NCI-H2029 treated with DMSO at 0.1 percent for 48 hours (cell line): ENCODE results near the gene ACTL8.

Experiments
- DNase-seq: peaks from one replicate; lab custom pipeline; 2025; lab: John Stamatoyannopoulos, UW

The ACTL8 gene, protein sequence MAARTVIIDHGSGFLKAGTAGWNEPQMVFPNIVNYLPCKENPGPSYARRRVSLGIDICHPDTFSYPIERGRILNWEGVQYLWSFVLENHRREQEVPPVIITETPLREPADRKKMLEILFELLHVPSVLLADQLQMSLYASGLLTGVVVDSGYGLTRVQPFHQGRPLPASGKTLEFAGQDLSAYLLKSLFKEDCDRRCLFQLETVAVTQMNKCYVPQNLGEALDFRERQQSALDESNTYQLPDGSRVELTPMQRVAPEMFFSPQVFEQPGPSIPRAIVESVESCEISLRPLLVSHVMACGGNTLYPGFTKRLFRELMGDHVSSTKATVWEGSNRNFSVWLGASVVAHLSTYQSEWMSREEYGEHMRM

DNA sequence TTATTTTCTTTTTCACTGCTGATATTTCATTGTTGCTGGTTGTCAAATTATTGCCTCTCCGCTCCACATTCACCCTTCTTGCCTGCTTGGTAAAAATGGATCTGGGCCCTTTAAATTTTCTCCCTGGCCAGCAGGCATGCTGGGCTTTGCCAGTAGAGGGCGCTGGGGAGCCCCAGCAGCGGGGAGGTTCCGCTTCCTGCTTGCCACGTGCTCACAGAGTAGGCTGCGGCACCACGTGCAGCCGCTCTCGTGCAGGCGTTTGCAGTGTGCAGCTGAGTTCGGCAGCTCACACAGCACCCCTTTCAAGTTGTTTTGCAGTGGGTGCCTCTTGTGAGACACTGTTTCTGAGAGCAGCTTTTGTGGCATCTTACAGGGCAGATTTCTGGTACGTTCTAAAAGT, at the start of gene ACTL8:
TSS of gene ACTL8 (plus strand) at position 214 of the 400 bp plus-strand sequence. CDS start 67,676 bp downstream, outside the sequence.
- no peak for DNase-seq

DNA sequence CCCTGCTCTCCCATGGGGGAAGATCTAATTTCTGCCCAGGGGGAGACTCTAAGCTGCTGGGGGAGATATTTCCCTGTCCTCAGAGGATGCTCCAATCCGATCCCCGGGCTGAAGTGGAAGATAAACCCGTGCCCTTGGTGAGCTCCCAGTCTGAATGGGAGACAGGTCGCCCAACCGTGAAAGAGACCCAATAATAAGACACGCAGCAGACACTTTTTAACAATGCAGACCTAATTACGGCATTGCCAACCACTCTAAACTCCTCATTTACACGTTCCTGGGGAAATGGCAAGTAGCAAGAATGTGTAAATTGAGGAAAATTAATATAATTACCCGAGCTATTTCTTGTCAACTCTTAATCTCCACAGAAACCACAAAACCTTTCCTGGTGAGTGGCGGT, 48.7 kb upstream of the ACTL8 start:
- DNase-seq, result no peak

DNA sequence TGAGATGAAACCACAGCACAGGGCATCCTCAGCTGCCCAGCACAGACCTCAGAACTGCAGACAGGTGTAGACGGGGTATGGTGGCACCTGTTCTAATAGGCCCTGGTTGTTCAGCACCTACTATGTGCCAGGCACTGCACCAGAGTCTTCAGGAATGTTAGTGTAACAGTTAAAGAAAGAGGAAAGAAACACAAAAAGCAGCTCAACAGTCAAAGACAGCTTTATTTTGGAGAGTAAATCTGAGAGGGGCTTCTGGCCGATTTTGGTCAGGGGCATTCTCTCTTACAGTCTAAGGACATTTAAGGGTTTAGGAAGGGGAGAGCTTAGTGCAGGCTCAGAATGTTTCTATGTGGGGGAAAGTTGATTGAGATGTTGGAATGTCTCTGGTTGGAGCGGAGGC, 45.2 kb upstream of the ACTL8 start:
- no peak for DNase-seq

DNA sequence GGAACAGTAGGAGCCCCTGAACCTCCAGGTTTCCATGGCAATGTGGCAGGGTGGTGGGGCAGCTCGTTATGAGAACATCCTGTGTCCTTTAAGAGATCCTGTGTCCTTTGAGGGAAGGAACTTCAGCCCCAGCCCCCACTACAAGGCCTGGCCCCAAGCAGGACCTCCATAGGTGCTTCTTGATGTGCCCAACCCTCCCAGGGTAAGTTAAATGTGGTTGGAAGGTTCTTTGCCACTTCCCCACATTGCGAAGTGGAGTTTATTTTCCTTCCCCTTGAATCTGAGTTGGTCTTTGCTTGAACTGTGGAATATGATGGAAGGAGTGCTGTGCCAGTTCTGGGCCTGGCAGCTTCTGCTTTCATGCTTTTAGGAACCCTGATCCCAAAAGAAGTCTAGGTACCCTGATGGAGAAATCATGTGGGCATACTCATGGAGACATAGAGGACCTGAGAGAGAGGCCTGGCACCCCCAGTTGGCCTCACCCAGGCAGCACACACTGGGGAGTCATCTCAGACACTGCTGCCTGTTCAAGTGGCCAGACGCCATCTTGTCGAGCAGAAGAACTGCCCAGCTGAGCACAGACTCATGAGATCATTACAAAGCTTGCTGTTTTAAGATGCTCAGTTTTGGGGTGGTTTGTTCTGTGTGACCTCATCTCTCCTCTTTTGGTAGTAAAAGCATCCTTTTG, 44.1 kb upstream of the ACTL8 start:
- DNase-seq, result no peak

DNA sequence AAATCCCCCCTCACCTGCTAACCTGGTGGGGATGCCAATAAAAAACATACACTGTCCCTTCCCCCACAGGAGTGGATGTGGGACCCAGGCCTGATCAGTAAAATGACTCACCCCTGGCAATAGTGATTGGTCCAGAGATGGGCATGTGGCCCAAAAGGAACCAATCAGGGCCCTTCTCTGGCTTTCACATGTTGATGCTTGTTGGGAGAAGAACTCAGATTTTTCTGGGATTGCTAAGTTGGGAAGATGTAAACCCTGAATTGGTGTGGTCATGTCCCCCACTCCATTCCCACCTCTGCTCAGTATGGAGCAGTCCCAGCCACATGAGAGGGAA, 43.6 kb upstream of the ACTL8 start:
- no peak for DNase-seq

DNA sequence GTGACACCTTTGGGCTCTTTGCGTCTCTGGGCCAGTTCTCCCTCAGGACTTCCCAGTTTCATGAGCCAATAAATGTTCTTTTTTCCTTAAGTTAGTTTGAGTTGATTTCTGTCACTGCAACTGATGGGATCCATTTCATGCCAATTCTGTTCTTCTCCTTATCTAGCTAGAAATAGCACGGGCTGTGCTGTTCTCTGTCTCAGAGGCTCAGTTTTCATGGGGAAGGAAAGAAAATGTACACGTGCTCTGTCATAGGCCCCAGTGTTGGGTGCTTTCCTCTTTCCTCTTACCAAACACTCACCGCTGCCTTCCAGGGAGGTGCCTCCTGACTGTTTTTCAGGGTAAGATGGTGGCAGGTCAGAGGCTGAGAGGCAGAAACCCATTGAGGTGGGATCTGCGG, 43.2 kb upstream of the ACTL8 start:
- no peak for DNase-seq

DNA sequence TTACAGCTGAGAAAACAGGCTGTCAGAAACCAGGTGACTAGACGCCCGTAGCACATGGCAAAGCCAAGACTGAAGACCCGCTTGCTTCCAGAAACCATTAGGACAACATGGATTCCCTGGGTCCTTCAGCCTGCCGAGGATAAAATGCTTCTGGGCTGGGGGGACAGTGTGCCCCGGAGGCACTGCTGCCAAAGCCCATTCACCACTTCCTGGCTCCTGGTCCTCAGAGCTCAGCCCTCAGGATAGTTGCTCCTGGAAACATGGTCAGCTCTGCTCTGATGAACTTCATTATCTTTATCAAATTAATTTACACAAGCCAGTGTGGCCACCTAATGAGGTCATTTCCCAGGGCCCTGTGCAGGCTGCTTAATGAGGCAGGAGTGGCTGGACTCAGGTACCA, 41.1 kb upstream of the ACTL8 start:
- DNase-seq, result no peak

DNA sequence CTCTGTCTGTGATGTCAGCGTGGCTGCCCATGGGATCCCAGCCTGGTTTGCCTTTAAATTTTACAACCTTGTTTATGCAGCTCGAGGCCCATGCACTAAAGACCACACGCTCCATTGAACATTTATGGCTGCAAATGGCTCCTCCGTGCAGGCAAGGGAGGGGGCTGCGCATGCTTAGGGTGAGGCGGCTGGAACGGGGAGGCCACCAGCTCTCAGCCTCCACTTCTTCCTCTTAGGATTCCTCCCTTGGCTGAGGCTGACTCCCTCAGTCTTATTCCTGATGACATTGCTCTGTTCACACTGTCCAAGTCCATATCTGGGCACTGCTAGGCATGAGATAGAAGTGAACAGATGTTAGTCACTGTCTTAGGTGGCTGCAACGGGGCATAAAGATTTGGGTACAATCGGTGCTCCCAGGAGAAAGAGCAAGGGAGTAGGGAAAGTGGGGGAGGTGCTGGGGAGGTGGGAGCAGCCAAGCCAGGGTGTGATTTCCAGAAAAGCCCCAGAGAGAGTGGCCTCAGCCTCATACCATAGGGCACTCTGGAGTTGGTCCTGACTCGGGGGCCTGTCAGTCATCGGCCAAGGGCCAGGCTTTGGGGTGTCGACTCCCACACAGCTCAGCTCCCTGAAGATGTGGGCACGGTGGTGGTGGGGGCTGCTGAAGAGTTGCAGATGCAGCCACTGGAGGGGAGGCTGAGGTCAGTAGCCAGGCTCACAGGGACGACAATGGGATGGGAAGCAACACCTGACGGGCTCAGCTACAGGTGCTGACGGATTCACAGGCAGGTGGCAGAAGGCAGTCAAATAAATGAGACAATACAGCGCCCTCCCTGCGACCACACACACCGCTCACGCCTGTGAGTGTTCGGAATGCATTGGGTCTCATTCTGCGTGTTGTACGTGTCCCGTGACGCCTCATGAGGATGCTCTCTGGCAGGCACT, 37.3 kb upstream of the ACTL8 start:
- DNase-seq, result no peak

DNA sequence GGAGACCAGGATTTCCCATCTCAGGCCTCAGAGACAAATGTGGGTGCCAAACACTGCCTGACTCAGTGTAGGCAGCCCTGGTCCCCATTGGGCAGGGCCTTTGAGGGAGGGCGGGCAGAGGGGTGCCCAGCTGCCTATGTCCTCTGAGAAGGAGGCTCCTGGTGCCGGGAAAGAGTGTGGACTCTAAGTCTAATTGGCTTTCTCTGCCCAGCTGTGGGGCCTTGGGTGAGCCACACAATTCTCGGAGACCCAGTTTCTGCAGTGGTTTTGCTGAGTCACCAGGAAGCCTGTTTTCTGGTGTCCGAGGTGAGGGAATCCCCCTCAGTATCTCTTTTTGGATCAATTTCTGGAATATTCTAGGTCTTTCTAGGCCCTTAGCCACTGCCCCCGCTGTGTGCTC, 35.3 kb upstream of the ACTL8 start:
- no peak for DNase-seq

DNA sequence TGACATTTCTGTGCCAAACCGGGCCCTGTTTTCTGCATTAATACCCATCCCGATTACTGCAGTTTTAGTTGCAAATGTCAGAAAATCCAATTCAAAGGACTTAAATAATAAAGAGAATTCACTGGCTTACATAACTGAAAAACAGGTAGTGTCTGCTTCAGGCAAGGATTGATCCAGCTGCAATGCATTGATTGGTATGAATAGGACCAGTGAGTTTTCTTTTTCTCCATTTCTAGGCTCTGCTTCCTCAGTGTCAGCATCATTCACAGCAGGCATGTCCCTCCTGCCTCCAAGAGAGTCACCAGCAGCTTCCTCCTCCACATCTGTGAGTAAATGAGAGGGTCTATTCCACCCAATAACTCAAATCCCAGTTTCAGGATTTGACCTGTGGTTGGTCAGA, 33.7 kb upstream of the ACTL8 start:
- DNase-seq, result no peak

DNA sequence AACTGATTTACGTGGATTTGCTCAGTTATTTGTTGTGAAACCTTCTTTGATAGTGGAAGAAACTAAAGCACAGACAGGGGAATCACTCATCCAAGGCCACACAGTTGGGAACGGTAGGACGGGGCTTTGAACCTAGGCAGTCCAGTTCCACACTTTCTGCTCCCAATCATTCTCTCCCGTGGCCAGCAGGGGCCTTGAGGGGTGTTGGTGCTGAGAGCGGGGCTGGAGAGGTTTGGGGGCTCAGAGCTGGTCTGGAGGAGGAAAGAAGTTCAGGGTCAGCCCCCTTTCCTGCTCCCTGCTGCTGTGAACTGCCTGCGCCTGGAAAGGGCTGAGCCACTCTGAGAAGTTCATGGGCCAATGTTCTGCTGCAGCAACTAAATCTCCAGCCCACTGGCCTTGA, 31.4 kb upstream of the ACTL8 start:
- no peak for DNase-seq

DNA sequence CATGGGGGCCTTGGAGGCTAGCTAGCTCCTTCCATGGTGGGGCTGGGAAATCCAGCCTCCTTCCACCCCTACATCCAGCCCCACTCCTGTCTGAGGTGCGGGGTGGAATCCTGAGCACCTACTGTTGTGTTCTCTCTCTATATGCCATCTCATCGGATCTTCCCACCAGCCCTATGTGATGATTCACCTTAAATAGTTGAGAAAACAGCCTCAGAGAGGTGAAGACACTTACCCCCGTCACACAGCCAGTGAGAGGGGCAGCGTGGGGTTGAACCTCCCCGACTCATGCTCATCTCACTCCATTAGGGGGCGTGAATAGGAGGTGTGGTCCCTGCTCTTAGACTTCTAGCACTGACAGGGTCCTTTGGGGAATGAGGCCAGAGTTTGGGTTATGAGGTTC, 31.0 kb upstream of the ACTL8 start:
- no peak for DNase-seq

DNA sequence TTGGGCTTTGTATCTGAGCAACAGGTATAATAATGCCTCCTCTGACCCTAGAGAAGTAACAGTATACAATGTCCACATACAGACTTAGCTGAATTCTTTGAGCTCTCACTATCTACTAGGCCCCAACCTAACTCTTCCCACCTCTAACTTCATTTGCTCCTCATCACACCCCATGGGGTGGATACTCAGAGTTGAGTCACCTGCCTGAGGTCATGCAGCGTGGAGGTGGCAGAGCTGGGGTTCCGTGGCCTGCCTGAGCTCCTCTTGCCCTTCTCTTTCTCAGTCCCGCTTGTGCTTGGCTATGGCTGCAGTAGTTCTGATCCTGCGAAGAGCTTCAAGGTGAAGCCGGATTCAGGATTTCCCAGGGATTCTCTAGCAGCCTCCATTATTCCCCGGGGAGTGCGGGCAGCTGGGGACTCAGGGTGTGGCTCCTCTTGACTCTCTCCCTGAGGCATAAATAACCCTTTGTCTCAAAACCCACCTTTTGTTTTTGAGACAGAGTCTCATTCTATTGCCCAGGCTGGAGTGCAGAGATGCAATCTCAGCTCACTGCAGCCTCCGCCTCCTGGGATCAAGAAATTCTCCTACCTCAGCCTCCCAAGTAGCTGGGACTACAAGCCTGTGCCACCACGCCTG, 29.9 kb upstream of the ACTL8 start:
- no peak for DNase-seq

DNA sequence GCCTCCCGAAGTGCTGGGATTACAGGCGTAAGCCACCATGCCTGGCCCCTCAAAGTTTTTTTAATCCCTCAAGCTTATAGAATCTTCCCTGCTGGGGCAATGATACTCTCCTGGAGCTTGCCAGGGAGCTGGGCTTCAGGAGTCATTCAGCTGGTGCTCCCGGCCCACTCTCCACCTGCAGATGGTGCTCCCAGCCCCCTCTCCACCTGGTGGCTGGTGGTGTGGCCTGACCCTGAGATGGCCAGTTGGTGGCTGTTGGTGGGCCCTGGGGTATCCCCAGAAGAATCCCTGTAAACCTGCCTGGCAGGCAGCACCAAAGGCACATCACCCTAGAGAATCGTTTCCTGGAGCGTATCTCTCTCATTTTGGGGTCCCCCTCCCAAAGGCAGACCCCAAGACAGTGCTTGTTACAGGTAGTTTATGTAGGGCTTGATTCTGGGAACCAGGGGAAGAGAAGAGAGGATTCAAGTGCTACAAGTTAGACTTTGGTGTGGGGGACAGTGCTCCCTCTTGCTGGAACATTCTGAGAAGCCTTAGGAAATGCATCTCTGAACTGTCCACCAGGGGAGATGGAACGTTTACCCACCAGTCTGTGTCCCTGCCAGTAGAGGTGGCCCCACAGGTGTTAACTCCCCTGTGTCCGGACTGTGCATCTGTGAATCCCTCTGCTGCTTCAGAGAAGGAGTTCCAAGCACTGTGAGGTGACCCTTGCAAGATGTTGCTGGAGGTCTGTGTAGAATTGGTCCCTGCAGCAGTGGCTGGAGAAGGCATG, 29.1 kb upstream of the ACTL8 start:
- no peak for DNase-seq

DNA sequence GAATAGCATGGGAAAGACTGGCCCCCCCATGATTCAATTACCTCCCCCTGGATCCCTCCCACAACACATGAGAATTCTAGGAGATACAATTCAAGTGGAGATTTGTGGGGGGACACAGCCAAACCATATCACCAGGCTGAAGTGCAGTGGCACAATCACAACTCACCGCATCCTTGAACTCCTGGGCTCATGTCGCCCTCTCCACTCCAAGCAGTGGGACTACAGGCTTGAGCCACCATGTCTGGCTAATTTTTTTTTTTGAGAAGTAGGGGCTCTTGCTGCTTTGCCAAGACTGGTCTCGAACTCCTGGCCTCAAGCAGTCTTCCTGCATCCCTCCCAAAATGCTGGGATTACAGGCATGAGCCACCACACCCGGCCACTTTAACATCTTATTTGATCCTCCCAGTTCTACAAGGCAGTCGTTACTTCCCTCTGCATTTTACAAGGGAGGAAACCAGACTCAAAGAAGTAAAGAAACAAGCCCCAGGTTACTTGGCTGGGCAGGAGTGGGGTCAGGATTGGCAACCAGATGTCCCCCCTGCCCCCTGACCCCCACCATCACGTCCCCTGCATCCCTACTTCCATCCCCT, 26.9 kb upstream of the ACTL8 start:
- no peak for DNase-seq

DNA sequence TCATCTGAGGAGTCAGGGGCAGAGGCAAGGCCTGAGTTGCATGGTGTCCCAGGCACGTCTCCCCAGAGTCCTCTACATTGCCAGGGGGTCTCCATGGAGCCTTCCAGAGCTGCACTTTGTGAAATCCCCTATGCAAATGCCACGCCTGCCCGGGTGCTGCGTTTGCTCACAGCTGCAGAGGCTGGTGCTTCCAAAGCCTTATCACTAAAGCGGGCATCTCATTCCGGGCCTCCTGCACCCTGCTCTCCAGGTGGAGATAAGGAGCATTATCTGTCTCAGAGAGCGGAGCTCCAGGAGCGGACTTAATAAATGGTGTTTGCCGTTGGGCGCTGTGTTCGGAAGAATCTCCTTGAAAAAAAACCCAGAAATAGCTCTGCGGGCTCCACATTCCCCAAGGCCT, 25.9 kb upstream of the ACTL8 start:
- no peak for DNase-seq

DNA sequence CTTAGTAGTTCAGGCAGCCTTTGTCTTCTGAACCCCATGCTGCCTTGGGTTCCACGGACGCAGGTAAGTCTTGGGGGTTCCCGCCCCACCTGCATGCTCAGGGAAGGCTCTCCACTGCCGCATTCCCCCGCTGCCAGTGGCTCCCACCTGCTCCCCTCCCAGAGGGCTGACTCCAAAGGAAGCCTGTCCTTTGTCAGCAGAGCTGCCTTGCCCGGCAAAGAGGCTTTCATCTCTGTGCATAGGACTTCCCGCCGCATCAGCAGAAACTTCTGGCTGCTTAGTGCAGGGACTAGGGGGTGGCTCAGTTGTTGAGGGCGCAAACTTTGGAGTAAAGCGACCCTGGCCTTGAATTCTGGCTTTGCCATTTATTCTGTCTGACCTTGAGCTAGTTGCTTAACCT, 25.2 kb upstream of the ACTL8 start:
- DNase-seq, result no peak

DNA sequence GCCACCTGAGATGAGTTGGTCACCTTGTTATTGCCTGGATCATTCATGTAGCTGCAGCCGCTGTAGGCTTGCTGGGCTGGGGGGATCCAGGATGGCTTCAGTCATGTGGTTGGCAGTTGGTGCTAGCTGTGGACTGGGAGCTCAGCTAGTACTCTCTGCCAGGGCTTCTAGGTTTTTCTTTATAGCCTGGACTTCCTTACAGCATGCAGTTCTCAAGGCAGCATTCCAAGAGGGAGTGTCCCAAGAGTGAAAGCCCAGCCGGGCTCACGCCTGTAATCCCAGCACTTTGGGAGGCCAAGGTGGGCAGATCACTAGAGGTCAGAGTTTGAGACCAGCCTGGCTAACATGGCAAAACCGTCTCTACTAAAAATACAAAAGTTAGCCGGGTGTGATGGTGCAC, 23.7 kb upstream of the ACTL8 start:
- DNase-seq, result no peak

DNA sequence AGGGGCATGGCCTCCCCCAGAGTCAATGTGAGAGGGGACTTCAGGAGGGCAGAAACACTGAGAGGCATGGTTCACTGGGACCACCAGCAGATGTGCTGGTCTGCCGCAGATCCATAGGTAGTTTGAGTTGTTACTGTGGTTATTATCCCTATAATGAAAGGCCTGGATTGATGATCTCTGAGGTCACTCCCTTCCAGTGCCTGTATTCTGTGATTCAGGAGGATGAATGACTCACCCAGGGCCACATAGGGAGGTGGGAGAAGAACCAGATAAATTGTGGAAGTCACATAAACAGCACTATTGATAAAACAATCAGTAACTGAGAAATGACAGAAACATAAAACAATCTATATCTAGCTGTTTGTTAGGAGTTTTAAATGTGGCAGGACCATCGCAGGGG, 22.7 kb upstream of the ACTL8 start:
- DNase-seq, result no peak

DNA sequence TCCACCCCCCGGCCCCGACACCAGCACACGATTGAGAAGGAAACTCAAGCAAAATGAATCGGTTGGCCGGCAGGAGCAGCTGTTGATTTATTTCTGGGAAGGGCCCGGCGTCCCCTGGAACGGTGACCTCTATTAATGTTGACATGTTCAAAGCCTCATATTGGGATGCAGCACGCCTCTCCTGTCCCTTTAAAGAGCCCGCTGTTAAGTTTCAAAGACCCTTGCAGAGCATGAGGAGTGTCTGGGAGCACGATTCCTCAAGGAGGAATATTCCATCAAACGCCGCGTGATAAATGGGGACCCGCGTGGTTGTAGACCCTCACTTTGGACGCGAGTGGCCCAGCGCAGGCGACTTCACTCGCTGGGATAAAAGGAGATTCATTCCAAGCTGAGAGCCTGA, 21.5 kb upstream of the ACTL8 start:
- no peak for DNase-seq

DNA sequence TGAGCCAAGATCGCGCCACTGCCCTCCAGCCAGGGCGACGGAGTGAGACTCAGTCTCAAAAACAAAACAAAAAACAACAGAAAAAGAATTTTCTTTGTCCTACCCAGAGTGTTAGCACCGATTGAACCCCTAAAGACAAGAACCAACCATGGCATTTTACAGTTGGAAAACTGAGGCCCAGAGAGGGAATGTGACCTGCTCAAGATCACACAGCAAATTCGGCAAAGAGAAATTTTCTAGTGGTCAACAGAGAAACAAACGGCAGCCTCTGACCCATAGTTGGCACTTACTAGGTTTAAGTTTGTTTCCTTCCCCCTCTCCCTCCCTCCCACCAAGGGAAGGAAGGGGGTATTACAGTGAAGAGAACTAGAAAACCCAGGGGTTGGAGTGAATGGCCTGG, 20.5 kb upstream of the ACTL8 start:
- DNase-seq, result no peak
